Psoas muscle (tissue), 8 donors: ENCODE measurements around the gene EHD1. TPM values are rescaled to one million over a fixed set of nuclear protein-coding genes. Genes with fewer than 3 reads are reported as not detected.

Source experiments
- ATAC-seq, 4 donors: fragments of 200-7000 bp; cut with Tn5 transposase; one replicate each; pipeline ENCODE4 v1.9.1; 2020; ENCODE audit warnings: moderate library complexity in 3 of 4, mild to moderate bottlenecking in 2 of 4
- DNase-seq, 2 donors: peaks; one replicate each; pipeline ENCODE4 v3.0.0-alpha.2; 2020
- H3K27ac ChIP-seq: fragments of 200-600 bp; one replicate; pipeline ENCODE4 v1.8.0; 2022
- H3K27me3 ChIP-seq, 3 donors: fragments of 200-600 bp in 1 of 3; one replicate each; pipeline versions ENCODE4 v1.6.1 to v1.8.0; 2013 to 2022; ENCODE audit warnings: low read length in 2 of 3, mild to moderate bottlenecking in 2 of 3, moderate library complexity in 1 of 3; ENCODE audit not compliant: insufficient read depth in 3 of 3
- H3K36me3 ChIP-seq, 2 donors: fragments of 200-600 bp in 1 of 2; one replicate each; pipeline versions ENCODE4 v1.6.1 to v1.8.0; 2013 to 2022; ENCODE audit warnings: low read depth in 1 of 2, mild to moderate bottlenecking in 1 of 2, moderate library complexity in 1 of 2; ENCODE audit not compliant: insufficient read depth in 1 of 2
- H3K4me1 ChIP-seq: fragments of 200-600 bp; one replicate; pipeline ENCODE4 v1.8.0; 2022
- H3K4me3 ChIP-seq: fragments of 200-600 bp; one replicate; pipeline ENCODE4 v1.8.0; 2022; ENCODE audit warnings: mild to moderate bottlenecking
- H3K9me3 ChIP-seq: fragments of 200-600 bp; one replicate; pipeline ENCODE4 v1.8.0; 2022
- WGBS, 3 donors: extraction: QIAGEN DNeasy Blood & Tissue Kit; methylation state at CpG; one replicate each; pipeline versions ENCODE4 v1.1.6 to v1.1.7; 2013; 5-methylcytosine and 5-hydroxymethylcytosine counted together
- intact Hi-C, 2 donors: fragments of 100-400 bp; cut with DNase I; formaldehyde crosslinking; loops; one replicate each; pipeline versions ENCODE4 v1.11.0 to v1.14.2; 2022
- polyA plus RNA-seq, 3 donors: library from polyadenylated mRNA; stranded (reverse); fragments of 200-250 nt; gene quantifications; one replicate each; pipeline ENCODE4 v1.2.3, GENCODE V29; 2013
- total RNA-seq, 4 donors: library from RNA; stranded (reverse); fragmentation: NEBNext Ultra II Directional in 2 of 4; extraction: Animal tissue kit (Norgen Biotek cat#: 25700) in 2 of 4; gene quantifications; one replicate each; pipeline versions ENCODE4 v1.2.1 to v1.2.4, GENCODE V29; 2021 to 2023
- TF ChIP-seq, protein P1 (sequence below): fragments of 200-600 bp; IDR thresholded peaks from one replicate; pipeline ENCODE4 v1.8.0; 2022; ENCODE audit warnings: antibody characterized with exemption
- donor health status: healthy with polysubstance abuse.
- donor health status: DM: no; HTN: no; CAD: no; lungs with moderate emphysema.
- donor health status: Bipolar disorder and iron deficiency.
- donor health status: healthy.
- donor health status: DM: yes; HTN: yes; CAD: no.
- donor health status: DM: no; HTN: no; CAD: no.
- donor health status: DM: no; HTN: no; CAD: no.
- donor health status: DM: yes; HTN: yes; CAD: no.

Gene EHD1
- total and polyA plus RNA-seq, 7 donors = 23.5 to 174 (median 58.8) TPM

DNA sequence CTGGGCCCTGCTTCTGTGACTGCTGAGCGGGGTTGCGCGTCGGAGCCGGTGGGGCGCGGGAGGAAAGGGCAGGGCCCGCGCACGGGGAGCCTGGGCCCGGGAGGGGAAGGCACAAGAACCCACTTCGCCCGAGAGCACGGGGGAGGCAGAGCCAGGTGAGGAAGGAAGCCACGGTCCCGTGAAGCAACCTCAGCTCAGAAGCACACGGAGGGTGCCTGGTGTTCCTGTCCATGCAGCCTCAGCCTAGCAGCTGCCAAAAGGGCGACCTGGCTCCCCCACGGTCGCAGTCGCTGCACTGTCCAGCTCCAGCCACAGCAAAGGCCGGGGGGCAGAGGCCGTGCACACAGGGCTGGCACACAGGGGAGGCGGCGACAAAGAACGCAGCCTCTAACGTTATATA is 24.7 kb downstream of the EHD1 start:
- ATAC-seq (no peak), DNase-seq (no peak)
- Histone ChIP-seq H3K27ac (peak overlapping the region; percentile 98), H3K36me3 (peaks cover 5 to 22% of the 10 kb centered on the region in 2 donors), H3K27me3 (no peaks in the 10 kb centered on the region), H3K4me3 (peak overlapping the region; percentile 35), H3K9me3 (no peaks in the 10 kb centered on the region), H3K4me1 (peaks cover 93% of the 10 kb centered on the region)
- 67 to 74% (median 70%) methylated on average over 27 of the region's 27 CpGs for WGBS, 3 donors
- TF ChIP-seq, protein P1, sequence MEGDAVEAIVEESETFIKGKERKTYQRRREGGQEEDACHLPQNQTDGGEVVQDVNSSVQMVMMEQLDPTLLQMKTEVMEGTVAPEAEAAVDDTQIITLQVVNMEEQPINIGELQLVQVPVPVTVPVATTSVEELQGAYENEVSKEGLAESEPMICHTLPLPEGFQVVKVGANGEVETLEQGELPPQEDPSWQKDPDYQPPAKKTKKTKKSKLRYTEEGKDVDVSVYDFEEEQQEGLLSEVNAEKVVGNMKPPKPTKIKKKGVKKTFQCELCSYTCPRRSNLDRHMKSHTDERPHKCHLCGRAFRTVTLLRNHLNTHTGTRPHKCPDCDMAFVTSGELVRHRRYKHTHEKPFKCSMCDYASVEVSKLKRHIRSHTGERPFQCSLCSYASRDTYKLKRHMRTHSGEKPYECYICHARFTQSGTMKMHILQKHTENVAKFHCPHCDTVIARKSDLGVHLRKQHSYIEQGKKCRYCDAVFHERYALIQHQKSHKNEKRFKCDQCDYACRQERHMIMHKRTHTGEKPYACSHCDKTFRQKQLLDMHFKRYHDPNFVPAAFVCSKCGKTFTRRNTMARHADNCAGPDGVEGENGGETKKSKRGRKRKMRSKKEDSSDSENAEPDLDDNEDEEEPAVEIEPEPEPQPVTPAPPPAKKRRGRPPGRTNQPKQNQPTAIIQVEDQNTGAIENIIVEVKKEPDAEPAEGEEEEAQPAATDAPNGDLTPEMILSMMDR = no peak
- intact Hi-C loops = loop anchor here in 1 of 2 donors (2.0 kb wide), 1 partner anchor 31 kb away; no protein-coding TSS in a partner anchor

DNA sequence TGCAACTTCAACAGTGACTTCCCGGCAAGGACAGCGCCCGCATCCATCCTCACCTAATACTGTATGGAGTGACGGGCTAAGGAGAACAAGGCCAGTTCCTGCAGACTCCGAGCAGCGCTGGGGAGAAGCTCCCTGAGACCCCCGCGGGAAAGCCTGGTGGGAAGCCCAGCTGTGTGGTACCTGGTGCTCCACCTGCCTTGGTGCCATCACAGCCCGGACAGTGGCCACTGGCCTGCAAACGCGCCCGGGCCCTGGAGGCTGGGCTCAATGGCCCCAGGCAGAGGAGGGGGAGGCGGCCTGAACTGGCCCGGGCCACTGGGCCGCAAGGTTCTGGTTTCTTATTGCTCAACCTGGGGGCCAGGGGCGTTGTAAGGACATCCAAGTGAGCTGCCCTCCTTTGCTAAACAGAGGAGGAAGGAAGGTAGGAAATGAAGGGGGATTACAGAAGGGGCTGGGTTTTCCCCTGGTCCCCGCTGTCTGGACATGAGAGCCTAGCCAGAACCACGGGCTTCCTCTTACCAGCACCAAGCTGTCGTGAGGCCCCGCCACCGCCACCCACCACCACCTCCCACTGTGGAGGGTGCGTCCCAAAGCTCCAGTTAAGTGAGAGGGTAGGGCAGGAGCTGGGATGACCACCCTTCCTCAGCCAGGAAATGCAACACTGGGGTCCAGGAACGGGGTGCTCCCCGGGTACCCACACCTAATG is 25.5 kb downstream of the EHD1 start:
- ATAC-seq (no peak), DNase-seq (no peak)
- no peaks in the 10 kb centered on the region for H3K9me3 ChIP-seq
- H3K36me3 ChIP-seq = peaks cover 5 to 18% of the 10 kb centered on the region in 2 donors
- peak overlapping the region; percentile 35 for H3K4me3 ChIP-seq
- H3K27ac ChIP-seq = peak overlapping the region; percentile 98
- 70 to 77% (median 71%) methylated on average over 24 of the region's 24 CpGs for WGBS, 3 donors
- no peaks in the 10 kb centered on the region for H3K27me3 ChIP-seq
- TF ChIP-seq, protein P1 = no peak
- intact Hi-C loops = loop anchor here in 1 of 2 donors (2.0 kb wide), 1 partner anchor 32 kb away; no protein-coding TSS in a partner anchor
- H3K4me1 ChIP-seq = peaks cover 93% of the 10 kb centered on the region

DNA sequence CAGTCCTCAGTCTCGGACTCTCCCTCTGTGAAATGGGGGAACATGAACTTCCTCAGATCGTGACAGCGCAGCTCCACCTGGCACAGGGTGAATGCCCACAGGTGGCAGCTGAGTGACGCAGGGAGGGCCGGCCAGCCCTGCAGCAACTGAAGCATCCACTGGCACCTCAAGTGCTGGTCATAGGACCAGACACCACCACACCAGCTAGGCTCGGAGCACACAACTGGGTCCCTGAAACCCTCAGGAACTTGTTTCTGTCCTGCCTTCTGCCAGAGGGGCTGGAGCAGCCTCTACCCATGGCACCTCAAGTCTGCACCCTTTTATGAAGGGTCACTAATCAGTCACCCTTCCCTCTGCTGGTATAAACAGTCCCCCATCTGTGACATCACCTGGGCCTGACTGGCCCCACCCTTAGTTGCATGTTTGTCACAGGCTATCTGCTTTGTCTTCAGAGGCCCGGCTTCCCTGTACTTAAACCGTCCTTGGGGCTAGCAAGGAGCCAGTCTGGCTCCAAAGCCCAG is 26.5 kb downstream of the EHD1 start:
- TF ChIP-seq, protein P1 = no peak
- ATAC-seq (no peak), DNase-seq (no peak)
- Histone ChIP-seq H3K27me3 (no peaks in the 10 kb centered on the region), H3K27ac (peak overlapping the region; percentile 98), H3K4me1 (peaks cover 88% of the 10 kb centered on the region), H3K4me3 (no peak overlapping the region), H3K9me3 (no peaks in the 10 kb centered on the region), H3K36me3 (peaks cover 2 to 18% of the 10 kb centered on the region in 2 donors)
- 74 to 87% (median 76%) methylated on average over 8 of the region's 8 CpGs for WGBS, 3 donors
- intact Hi-C loops = loop anchor here in 1 of 2 donors (2.0 kb wide), 1 partner anchor 33 kb away; no protein-coding TSS in a partner anchor

DNA sequence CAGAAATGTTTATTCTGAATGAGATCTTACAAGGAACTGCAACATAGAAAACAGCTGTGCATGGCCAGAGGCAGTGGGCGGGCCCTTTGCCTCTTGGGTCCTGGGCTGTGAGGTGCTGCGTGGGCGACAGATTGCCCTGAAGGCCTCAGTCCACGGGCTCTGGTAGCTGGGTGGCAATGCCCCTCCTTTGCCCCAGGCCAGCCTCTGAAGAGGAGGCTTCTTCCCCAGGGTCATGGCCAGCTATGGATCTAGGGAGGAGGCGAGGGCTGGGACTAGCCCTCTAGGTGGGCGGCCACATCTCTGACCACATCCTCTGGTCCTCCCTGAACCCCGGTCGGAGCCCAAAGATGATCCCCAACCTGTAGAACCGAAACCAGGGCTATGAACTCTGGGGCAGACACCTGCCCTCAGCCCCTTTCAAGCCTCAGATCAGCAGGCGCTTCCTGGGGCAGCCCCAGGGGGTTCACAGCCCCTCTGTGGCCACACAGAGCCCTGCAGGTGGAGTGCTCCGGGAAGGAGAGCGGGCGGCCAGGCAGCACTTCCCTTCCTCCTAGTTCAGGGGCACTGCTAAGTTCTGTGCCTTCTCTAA is 27.3 kb downstream of the EHD1 start:
- 60 to 65% (median 63%) methylated on average over 13 of the region's 13 CpGs for WGBS, 3 donors
- Histone ChIP-seq H3K27me3 (no peaks in the 10 kb centered on the region), H3K4me1 (peaks cover 80% of the 10 kb centered on the region), H3K27ac (peak overlapping the region; percentile 98), H3K36me3 (peaks cover 2 to 18% of the 10 kb centered on the region in 2 donors), H3K4me3 (no peak overlapping the region), H3K9me3 (no peaks in the 10 kb centered on the region)
- no peak for ATAC-seq
- DNase-seq = no peak
- TF ChIP-seq, protein P1 = no peak
- intact Hi-C loops = no loop called here
